ENCODE results near the gene WDFY4.

The WDFY4 gene

DNA sequence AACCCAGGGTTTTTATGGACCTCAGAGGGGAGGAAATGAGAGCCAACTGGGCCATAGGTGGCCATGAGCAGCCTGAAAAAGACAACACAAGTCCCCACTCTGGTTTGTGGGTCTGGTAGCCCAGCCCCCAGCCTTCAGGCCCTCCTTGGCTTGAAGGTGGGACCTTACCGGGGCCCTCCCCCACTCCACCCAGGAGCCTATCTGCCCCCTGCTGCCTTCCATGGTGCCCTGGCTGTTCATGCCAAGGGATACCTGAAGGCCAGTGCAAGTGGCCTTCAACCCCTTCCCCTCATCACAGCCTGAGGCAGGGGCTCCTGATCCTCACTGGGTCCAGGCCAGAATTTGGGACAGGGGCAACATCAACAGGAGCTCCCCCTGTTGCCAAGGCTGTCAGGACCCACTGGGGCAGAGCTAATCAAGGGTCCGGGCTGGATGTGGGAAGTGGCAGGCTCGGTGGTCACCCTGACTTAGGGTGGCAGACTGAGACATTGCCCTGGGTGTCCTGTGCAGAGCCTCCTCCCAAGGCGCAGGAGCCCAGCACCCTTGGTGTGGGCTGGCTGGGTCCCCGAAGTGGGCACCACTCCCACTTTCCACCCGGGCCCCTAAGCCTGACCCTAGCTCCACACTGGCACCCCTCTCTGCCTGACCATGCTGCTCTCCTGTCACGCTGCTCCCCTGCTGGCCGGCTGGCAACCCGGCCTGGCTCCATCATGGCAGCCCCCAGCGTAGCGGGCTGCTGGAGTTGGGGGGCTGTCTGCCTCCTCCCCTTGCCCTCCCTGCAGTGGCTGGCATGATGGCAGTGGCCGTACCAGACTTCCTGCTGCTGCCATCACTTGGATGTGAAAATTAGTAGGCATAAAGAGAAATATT, 6.4 kb downstream of the WDFY4 start:
- DNase-seq, result no peak

DNA sequence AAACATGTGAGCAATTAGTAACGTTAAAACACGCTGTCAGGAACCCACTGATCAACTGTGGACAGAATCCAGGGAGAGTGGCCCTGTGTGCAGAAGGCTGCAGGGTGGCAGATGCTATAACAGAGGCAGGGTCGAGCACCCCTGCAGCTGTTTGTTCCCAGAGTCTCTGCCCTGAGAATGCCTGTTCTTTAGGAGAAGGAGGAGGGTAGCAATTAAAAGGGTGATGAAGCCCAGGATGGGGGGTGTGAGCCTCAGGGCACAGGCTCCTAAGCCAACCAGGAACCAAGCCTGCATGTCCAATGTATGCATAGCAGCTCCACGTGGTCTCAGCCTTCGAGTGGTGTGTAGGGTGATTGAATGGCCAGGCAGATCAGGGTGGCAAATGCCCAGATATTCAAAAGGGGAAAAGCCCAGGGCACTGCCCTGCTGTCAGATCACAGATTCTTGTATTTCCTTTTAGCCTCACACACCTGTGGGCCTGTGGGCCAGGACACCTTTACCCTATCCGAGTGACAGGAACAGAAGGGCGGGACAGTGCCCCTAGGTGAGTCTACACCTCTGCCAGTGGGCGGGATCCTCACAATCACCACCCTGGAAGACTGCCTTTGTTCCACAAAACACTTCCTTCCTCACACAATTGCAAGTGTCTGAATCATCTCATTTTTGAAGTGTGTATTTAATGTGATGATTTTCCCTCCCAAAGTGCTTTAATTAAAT, 7.3 kb downstream of the WDFY4 start:
- DNase-seq, result no peak

DNA sequence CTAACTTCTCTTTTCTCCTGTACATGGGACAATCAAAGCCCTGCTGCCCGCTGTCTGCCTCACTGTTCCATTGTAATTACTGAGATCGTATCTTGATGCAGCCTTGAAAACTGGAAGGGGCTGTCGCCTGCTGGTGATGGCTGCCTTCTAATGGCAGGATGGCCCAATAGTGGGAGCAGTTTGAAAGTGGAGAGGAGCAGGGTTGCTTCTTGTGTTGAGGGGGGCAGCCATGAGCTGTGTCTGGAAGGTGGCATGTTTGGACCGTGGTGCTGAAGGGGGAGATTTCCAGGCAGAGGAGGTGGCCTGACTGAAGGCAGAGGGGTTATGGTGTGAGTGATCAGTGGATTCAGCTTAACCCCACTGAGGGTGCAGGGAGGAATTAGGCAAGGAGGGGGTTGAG, 8.1 kb downstream of the WDFY4 start:
- DNase-seq, result no peak

DNA sequence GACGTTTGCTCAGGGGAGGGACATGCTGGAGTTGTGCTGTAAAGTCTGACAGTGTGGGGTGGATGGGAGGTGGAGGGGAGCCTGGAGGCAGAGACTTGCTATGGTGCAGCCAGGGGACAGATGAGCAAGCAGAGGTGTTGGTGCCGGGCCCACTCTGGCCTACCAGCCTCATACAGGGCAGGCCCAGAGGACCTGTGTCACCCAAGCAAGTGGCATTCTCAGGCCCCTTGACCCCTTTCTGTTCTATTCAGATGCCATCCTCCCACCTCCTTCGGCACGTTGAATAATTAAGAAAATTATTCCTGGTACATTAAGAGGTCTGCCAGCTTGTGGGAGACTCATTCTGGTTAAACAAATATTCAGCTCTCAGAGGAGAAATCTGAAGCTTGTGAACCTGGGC, 8.5 kb downstream of the WDFY4 start:
- DNase-seq, result no peak

DNA sequence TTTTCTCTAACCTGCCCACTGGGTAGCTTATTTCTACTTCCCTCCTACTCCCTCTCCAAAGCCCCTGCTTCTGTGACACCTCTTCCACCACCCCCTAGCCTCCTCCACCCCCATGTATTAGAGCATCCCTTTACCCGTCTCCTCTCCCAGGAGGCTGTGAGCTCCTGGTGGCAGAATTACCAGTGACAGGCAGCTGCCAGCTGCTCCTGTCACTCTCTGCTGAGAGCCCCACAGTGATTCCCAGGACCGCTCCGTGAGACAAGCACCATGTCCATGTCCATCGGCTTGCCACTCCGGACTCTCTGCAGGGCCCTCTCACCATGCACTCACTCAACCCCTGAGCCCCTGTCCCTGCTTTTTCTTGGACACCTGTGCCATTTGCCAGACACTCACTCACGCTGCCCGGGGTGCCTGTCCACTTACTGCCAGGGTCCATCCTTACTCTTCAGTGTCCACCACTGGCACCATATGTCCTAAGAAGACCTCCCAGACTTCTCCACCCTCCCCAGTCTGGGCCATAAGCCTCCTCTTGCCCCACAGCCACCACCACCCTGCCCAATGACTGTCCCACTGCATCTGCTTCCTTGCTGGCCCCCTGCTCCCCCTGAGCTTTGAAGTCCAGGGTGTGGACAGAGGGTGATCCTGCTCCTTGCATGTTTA, 9.8 kb downstream of the WDFY4 start:
- no peak for DNase-seq

DNA sequence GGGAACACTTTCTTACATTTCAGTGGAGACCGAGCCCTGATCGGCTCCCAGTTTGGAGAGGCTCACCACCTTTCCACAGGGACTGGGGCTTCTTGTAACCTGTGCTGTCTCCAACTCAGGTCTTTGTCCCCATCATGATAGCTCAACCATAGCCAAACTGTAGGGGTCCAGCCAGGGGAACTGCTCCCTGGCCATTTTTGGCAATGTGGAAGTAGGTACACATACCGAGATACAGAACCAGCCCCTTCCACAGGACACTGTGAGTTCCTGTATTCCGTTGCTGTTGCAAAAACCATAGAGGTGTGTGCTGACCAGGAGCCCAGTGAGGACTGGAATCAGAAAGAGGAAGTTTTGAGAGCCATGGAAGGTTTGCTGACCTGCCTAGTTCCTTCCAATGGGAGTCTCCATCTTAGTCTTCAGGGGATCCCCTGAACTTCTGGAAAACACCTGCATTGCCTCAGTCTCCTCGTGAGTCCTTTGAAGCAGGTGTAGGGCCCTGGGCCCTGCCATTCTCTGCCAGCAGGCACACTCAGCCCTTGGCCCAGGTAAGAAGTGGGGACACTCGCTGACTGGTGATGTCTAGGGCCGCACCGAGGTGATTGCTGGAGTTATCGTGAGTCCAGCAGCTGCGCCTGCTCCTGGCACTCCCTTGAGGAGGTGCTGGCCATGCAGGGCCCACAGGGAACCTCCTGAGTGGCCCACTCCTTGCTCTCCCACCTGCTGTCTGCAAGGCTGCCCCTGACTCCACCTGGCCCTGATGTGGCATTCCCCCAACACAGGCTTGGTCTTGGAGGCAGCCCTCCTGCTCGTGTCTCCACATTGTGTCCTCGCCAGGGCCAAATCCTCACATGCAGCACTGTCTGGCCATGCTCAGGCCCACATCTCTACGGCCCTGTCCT, 11.2 kb downstream of the WDFY4 start:
- no peak for DNase-seq

DNA sequence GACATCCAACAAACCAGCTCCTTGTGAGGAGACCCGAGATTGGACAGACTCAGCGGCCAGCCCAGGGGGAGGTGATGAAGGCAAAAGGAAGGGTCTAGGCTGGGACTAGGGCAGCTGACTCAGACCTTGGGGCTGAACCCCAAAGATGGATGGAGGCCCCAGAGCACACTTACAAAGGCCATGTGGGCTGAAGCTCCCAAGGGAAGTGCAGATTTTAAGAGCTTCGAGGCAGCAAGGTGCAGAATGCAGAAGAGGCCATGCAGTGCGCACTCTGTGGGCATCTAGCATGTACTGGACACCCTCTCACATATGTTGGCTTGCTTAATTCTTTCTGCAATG, 11.8 kb downstream of the WDFY4 start:
- DNase-seq, result no peak

DNA sequence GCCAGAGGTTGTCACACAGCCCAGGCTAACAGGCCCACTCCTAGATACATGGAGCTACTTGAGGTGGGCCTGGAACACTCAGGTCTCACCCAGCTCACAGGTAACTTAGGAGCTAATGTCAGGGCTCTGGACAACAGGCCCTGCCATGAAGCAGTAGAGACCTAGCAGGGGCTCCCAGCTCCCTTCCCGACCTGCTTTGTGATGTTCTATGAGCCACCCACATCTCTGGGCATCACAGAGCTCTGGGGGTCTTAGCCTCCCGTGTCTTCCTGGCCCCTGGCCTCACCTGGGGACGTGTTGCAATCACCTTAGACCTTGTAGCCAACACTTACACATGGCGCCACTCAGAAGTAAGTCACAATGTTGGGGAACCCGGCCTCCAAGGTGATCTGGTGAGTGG, 12.4 kb downstream of the WDFY4 start:
- DNase-seq, result no peak

DNA sequence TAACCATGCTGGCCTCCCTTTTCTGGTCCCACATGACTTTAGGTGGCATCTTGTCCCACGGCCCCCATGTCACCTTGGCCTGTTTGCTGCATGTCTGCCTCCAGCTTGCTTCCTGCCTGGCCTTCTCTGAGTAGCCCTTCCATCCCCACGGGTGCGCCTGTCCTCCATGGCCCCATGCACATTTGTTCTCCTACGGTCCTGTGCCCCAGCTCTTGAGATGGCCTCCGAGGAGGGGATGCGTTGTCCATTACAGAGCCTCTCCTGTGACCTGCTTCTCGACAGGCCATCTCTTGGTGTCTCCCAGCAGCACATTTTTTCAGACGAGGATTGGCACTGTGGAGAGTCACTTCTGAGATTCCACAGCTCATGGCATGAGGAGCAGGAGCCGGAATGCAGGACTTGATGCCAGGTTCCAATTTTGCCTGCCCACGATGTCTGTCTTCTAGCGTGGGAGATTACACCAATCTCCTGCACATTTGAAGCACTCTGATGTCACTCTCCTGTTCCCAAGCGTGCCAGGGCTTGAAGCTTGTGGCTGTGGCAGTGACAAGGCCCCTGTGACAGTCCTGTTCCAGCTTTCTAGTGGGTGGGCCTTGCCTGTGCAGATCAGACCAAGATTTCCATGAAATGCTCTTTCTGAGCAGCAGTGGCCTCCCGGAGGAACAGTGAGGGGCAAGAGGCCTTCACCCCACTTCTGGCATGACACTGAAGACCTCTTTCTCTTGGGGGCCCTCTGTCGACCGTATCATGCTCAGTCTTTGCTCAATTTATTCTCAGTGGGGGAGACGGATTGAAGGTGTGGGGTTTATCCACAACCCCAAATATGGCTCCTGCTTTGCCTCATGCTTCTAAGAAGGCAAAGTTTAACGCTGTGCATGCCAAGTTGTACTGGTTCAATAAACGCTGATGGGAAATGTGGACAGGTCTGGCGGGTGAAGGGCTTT, 13.4 kb downstream of the WDFY4 start:
- DNase-seq, result no peak

DNA sequence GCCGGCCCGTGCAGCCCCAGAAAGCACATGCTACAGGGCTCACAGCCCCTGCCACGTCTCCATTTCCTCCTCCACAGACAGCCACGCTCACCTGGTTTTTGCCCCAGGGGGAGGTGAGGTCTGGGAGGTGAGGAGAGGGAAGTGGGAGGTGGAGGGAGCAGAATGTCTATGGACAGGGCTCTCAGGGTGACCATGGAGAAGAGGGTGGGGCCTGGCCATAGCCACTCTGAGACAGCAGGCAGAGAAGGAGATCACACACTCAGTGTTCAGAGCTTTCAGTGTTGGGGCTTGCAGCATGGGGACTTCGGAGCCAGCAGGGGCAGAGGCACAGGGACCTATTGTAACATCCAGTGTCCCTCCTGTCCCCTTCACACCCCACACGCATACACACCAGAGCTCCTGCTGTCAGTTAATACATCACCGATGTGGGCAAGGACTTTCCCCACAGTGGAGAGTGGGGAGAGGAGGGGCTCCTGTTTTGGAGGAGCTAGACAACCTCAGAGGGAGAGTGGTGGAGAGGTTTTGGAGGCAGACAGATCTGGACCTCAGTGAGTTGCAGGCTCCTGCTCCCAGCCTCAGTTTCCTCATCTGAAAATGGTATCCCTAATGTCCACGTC, 14.4 kb downstream of the WDFY4 start:
- no peak for DNase-seq

DNA sequence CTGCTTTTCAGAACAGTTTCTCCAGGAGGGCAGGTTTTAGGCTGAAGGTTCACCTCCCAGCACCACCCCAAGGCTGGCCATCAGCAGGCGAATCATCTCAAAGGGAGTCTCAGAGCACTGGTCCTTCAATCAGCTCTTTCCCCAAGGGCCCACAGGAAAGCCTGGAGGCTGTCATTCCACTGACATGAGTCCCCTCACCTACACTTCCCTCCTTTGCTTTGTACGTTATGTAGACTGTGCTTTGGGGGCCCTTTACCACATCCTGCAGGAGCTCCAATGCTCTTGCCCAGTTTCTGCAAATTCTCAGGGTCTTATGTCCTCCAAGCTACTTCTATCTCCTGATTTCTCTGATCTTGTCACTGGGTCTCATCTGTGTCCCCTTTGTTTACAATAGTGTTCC, 15.4 kb downstream of the WDFY4 start:
- no peak for DNase-seq

DNA sequence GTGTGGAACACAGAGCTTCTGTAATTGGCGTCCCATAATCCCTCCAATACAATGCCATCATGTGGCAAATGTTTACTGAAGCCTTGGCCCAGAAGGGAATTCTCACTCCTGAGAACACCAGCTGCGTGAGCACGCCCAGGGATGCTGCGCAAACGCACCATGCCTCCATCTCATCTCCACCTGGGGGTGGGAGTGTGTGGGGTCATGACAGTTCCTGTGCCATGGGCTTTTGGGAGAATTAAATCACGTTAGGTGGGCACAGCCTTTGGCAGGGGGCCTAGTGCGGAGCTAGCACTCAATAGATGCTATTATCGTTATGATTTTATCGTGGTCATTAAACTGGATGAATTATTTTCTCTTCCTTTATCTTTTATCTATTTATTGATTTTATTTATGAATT, 15.8 kb downstream of the WDFY4 start:
- no peak for DNase-seq

DNA sequence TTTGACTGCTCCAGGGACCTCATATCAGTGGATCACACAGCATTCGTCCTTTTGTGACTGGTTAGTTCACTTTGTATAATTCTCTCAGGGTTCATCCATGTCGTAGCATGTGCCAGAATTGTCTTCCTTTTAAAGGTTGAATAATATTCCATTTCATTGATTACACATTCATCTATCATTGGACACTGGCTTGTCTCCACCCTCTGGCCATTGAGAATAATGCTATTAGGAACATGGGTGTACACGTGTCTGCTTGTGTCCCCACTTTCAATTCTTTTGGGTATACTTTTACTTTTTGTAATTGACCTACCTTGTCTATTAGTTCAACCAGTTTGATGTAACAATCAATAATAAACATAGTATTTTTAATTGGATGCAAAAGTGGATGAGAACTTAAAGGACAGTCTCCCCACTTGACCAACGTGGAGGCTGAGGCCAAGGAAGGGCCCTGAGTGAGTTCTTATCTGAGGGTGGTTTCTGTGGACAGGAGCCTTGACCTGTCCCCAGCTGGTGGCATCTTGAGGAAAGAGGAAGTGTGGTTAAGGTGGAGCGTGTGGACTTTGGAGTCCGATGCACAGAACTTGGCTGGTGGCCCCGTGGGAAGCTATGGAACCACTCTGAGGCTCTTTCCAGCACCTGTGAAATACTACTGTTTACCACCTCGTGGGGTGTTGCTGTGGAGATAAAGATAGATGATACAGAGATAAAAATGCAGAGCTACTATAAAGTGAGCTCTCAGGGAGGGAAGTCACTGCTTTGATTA, 16.6 kb downstream of the WDFY4 start:
- DNase-seq, result no peak

DNA sequence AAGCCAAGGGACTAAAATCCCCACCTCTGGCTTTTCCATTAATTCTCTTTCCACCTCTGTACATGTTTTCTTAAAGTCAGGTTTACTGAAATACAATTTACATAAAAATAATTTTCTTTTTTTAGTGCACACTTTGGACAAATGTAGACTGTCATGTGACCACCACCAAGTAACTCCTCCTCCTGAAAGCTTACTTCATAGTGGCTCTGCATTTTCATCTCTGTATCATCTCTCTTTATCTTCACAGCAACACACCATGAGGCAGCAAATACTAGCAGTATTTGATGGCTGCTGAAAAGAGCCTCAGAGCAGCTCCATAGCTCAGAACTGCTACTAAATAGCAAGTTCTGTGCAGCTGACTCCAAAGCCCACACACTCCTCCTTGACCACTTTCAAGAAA, 17.3 kb downstream of the WDFY4 start:
- no peak for DNase-seq

DNA sequence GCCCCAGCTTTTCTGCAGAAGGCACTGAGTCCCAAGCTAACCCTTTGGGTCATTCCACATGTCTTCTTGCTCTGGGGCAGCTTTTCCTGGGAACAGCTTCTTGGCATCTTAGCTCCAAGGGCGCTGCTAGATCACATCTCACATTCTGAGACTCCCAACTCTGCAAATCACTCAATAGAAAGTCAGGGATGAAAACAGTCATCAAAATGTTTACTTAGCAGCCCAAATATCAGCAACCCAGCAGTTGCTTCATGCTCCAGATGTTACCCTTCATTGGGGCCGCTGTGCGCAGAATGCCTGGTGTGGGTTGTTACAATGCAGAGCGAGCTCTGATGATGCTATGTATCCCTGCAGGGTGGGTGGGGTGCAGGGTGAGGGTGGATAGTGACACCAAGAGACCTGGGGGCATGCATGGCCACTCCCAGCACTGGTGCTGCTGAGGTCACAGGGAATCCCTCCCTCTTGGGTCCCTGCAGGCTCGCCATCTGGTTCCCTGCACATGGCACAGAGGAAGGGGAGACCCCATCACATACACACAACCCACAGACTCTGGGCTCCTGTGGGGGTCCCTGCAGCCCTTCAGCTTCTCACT, 19.0 kb downstream of the WDFY4 start:
- DNase-seq, result no peak

DNA sequence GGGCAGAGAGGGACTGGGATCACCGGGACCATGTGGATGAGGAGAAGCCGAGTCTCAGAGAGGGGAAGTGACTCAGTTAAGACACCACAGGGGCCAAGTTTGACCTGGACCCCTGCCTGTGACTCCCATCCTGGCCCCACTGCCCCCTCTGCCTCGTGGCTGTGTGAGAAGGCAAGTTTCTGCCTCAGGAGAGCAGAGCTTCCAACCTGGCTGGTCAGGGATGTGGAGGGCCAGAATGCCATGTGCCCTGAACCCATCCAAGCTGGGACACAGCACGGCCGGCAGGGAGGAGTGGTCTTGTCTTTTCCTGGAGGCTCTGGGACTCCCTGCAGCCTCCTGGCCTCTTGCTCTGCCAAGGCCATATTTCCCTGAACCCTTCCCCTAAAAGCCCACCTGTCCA, 19.5 kb downstream of the WDFY4 start:
- no peak for DNase-seq

DNA sequence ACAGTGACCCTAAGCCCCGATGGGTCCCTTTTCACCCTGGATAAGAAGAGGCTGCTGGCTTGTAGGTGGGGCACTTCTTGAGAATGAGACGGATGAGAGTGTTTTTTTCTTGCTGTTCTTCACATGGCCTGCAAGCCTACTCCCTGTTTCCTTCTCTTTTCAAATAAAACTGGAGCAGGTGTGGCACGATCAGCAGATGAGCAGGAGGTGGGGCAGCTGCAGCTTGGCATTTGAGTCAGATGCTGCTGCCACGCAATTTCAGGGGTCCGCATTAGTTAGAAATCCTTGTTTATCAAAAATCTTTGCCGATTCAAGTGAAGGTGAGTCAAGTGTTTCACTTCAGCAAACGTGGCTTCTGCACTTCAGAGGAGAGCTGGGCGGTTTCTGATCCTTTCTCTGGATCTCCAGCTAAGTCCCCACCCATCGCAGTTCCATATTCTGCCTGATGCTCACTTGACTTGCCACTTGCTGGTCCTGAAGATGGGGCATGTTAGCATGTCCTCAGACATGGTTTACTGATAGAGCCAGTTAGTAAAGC, 20.8 kb downstream of the WDFY4 start:
- DNase-seq, result no peak

DNA sequence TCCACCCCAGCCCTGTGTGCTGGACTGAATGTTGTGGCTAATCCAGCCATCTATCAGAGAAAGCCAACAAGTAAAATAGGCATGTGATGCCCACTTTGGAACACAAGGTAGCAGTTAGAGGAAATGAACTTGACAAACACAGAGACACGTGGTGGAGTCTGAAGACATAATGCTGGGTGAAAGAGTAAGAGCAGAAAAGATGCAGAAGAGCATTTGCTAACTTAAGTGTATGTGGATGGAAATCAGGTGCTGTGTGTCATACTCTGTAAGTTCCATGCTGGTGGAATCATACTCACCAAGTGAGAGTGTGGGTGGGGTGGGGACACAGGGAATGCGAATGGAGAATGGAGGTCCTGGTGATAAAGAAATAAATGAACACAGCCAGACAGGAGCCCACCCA, 22.8 kb downstream of the WDFY4 start:
- DNase-seq, result no peak

DNA sequence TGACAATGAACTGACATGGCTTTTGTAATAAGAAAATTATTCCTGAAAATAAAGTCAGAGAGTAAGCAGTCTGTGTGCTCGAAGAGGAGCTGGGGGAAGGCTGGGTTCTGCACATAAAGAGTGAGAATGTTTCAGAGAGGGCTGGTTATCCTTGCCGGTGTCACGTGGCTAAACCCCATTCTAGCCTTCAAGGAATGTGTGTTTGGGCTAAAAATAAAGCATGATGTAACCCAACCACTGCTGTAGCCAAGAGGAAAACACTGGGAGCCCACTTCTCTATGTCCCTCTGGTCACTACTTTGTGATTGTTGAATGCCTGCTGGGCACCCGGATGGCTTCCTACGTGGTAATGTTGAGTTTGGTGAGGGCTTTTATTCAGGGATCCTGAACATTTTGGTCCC, 23.5 kb downstream of the WDFY4 start:
- DNase-seq, result no peak

Measured in NCI-H2029 (cell line).